H1 (cell line): Measurements from ENCODE around the gene LRRC56. TPM values are rescaled to one million over a fixed set of nuclear protein-coding genes. Genes with fewer than 3 reads are reported as not detected.

ENCODE experiments used
- CBX5 ChIP-seq: fragments of 300-800, 300-1000 bp; sonication (generic); IDR thresholded peaks from 2 replicates; pipeline ENCODE4 v1.7.1; 2016; ENCODE audit warnings: antibody characterized with exemption, low read length, low read depth
- CHD1 ChIP-seq: IDR thresholded peaks from 2 replicates; pipeline ENCODE4 v1.6.1; 2012; ENCODE audit warnings: low read depth, low read length, improper control_type of control experiment
- KDM1A ChIP-seq: fragments of 200-600, 300-600 bp; sonication (generic); IDR thresholded peaks from 2 replicates; pipeline ENCODE4 v1.7.1; 2016; ENCODE audit warnings: mild to moderate bottlenecking, low read length, borderline replicate concordance
- polyA plus RNA-seq, 7 experiments: library from polyadenylated mRNA; depleted of rRNA in 3 of 7; stranded (reverse) in 5 of 7; unstranded in 2 of 7; fragments of >200 nt in 5 of 7; fragments of 200-250 nt in 2 of 7; gene quantifications; 1 replicate in 5 of 7; 2 replicates in 1 of 7; 4 replicates in 1 of 7; pipeline versions ENCODE4 v1.2.1 to v1.2.3, GENCODE V29; 2011 to 2013; ENCODE audit warnings: missing spikeins in 2 of 7, mixed read lengths in 2 of 7
- total RNA-seq: library from RNA; stranded (reverse); fragmentation: NEBNext Ultra II Directional; extraction: Animal tissue kit (Norgen Biotek cat#: 25700); gene quantifications from 2 replicates; pipeline ENCODE4 v1.2.1, GENCODE V29; 2021

Gene LRRC56
- total and polyA plus RNA-seq, 2 of the 8 experiments (the other 6 are each of a cell fraction or from before 2014, with no cell fraction given) = 0.94 to 1.9 TPM

- TF ChIP-seq CBX5 (no peak), KDM1A (no peak), CHD1 (no peak)
These were observed 32.4 kb upstream of the LRRC56 start (continued) for GRCh38 chr11:504994-505344.
